RWPE1 (cell line): Measurements from ENCODE around the gene ZNF780A.
"Not testable (repeated sequence)": the region's sequence is repeated elsewhere in the genome, so short reads cannot be mapped to it uniquely, and the experiment has no call there.

ENCODE experiments used
- CTCF ChIA-PET: fragments of 350-600 bp; sonication (Branson Sonifier 250); formaldehyde crosslinking; extraction: SDS; loops from one replicate; lab custom pipeline; 2021; lab: Yijun Ruan, JAX
- POLR2A ChIA-PET: fragments of 400-600 bp; formaldehyde crosslinking; extraction: SDS; loops from one replicate; lab custom pipeline; 2020; ENCODE audit warnings: antibody characterized with exemption; ENCODE audit not compliant: low non-redundant PET; lab: Yijun Ruan, JAX
- DNase-seq: peaks from one replicate; pipeline ENCODE4 v3.0.0; 2012; ENCODE audit warnings: low spot score
- H3K27ac ChIP-seq: fragments of 450-650 bp; 2 replicates; pipeline ENCODE4 v1.5.1; 2017
- CTCF ChIP-seq: fragments of 450-650 bp; conservative IDR thresholded peaks from 2 replicates; pipeline ENCODE4 v1.5.1; 2017; ENCODE audit warnings: low read depth, mild to moderate bottlenecking

Gene ZNF780A

DNA sequence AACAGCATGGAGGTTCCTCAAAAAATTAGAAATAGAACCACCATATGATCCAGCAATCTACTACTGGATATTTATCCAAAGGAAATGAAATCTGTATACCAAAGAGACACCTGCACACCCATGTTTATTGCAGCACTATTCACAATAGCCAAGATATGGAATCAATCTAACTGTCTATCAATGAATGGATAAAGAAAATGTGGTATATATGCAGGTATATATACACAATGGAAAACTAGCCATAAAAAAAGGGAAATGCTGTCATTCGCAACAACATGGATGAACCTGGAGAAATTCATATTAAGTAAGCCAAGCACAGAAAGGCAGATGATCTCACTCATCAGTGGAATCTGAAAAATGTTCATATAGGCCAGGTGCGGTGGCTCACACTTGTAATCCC lies 37.3 kb downstream of the ZNF780A start:
- CTCF ChIA-PET, result no interaction called here
- TF ChIP-seq CTCF, result no peak
- H3K27ac ChIP-seq, result no peak overlapping the region
- DNase-seq, result no peak
- POLR2A ChIA-PET, result no interaction called here

DNA sequence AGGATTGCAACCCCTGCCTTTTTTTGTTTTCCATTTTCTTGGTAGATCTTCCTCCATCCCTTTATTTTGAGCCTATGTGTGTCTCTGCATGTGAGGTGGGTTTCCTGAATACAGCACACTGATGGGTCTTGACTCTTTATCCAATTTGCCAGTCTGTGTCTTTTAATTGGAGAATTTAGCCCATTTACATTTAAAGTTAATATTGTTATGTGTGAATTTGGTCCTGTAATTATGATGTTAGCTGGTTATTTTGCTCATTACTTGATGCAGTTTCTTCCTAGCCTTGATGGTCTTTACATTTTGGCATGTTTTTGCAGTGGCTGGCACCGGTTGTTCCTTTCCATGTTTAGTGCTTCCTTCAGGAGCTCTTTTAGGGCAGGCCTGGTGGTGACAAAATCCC lies 49.0 kb downstream of the ZNF780A start:
- DNase-seq, H3K27ac ChIP-seq, POLR2A ChIA-PET, CTCF ChIA-PET: not testable (repeated sequence)

DNA sequence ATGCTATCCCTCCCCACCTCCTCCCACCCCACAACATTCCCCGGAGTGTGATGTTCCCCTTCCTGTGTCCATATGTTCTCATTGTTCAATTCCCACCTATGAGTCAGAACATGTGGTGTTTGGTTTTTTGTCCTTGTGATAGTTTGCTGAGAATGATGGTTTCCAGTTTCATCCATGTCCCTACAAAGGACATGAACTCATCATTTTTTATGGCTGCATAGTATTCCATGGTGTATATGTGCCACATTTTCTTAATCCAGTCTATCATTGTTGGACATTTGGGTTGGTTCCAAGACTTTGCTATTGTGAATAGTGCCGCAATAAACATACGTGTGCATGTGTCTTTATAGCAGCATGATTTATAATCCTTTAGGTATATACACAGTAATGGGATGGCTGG lies 52.7 kb downstream of the ZNF780A start:
- not testable (repeated sequence) for DNase-seq

GRCh38 chr19:40035996-40036395 lies 54.7 kb downstream of the ZNF780A start:
- ChIA-PET POLR2A (no interaction called here), CTCF (no interaction called here)
- no peak for DNase-seq
- TF ChIP-seq CTCF, result no peak
- H3K27ac ChIP-seq, result no peak overlapping the region

More for the DNA sequence above, 52.7 kb downstream of the ZNF780A start:
- H3K27ac ChIP-seq, POLR2A ChIA-PET, CTCF ChIA-PET: not testable (repeated sequence)

DNA sequence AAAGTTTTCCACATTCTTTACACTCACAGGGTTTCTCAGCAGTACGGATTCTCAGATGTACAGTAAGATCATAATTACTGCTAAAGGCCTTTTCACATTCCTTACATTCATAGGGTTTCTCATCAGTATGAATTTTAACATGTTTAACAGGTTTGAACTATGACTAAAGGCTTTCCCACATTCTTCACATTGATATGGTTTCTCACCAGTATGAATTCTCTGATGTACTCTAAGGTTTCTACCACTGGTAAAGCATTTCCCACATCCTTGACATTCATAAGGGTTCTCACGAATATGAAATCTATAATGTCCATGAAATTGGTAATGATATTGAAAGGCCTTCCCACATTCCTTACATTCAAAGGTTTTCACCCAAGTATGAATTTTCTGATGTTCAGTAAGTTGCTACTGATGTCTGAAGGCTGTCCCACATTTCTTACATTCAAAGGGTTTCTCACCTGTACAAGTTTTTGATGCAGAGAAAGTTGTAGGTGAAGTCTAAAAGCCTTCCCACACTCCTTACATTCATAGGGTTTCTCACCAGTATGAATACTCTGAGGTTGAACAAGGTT lies 56.7 kb downstream of the ZNF780A start:
- no peak overlapping the region for H3K27ac ChIP-seq
- TF ChIP-seq CTCF, result no peak
- ChIA-PET CTCF (interaction anchor here (0.6 kb wide), 1 partner anchor 17 kb away, joined by 3 read pairs; no protein-coding TSS in a partner anchor), POLR2A (no interaction called here)
- DNase-seq, result no peak

DNA sequence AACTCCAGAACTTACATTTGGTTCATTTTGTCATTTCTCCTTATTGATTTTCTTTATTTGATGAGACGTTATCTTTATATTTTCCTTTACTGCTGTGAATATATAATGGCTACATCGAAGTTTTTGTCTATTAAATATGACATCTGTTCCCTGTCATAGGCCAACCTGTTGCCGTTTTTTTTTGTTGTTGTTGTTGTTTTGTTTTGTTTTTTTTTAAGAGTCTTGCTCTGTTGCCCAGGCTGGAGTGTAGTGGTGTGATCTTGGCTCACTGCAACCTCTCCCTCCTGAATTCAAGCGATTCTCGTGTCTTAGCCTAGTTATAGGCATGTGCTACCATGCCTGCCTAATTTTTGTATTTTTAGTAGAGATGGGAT lies 64.2 kb downstream of the ZNF780A start:
- H3K27ac ChIP-seq, result no peak overlapping the region
- no peak for DNase-seq
- CTCF ChIA-PET, result no interaction called here
- TF ChIP-seq CTCF, result no peak
- POLR2A ChIA-PET, result no interaction called here

DNA sequence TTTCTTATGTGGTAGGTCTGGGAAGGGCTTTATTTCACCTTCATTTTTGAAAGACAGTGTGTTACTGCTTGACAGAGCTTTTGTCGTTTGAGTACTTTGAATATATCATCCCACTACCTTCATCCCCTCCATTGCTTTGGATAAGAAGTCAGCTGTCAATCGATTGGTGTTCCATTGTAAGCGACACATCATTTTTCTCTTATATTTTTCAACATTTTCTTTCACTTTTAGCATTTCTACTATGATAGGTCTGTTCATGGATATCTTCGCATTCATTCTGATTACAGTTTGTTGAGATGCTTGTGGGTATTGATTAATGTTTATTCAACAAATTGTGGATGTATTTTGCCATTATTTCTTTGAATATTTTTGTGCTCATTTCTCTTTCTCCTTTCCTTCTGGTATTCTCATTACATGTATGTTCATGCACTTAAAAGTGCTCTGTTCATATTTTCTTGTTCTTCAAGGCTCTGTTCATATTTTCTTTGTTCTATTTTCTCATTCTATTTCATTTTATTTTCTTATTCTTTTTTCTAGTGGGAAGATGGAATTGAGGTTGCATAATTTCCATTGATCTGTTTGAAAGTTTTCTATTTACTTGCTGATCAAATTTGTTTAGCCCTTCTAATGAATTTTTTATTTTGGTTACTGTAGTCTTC lies 64.7 kb downstream of the ZNF780A start:
- CTCF ChIA-PET, result no interaction called here
- H3K27ac ChIP-seq, result no peak overlapping the region
- no peak for TF ChIP-seq CTCF
- DNase-seq, result no peak
- POLR2A ChIA-PET, result no interaction called here
